Measurements from ENCODE around the gene REPS1.

- no peak for TF ChIP-seq CTCF (conservative IDR thresholded peaks at IDR 0.05; ENCODE audit: low read length)
- TF ChIP-seq EZH2phosphoT487 (IDR thresholded peaks at IDR 0.05; ENCODE audit: borderline replicate concordance, low read depth, low read length), result no peak
Observed at GRCh38 chr6:138909975-138910374, 78.1 kb downstream of the REPS1 start.

All from OCI-LY7 (cell line).